Stimulated activated CD4-positive, alpha-beta T cell treated with anti-CD3 and anti-CD28 coated beads, Interleukin-2, amount 100 ng/mL, for 48 hours (primary cell): ENCODE data around the gene TRIM41.
"Not testable (repeated sequence)": the region's sequence is repeated elsewhere in the genome, so short reads cannot be mapped to it uniquely, and the experiment has no call there.

Experiments
- DNase-seq, 2 donors: peaks; one replicate each; pipeline ENCODE4 v3.0.0-alpha.2; 2020

The TRIM41 gene

GRCh38 chr5:181212080-181212479 is 11.0 kb upstream of the TRIM41 start:
- DNase-seq, result no peak

- no peak for DNase-seq
Measured at GRCh38 chr5:181212934-181213333, 10.1 kb upstream of the TRIM41 start.

GRCh38 chr5:181214249-181214648 is 8.8 kb upstream of the TRIM41 start:
- not testable (repeated sequence) for DNase-seq

- DNase-seq, result no peak
Measured at GRCh38 chr5:181215997-181216989, 6.8 kb upstream of the TRIM41 start.

GRCh38 chr5:181217111-181217802 is 5.8 kb upstream of the TRIM41 start:
- peak in 1 of 2 donors; percentile 57 for DNase-seq

GRCh38 chr5:181217803-181218062 is 5.3 kb upstream of the TRIM41 start:
- DNase-seq, result no peak

- DNase-seq, result no peak
Measured at GRCh38 chr5:181218795-181219124, 4.3 kb upstream of the TRIM41 start.

GRCh38 chr5:181219262-181220177 is 3.6 kb upstream of the TRIM41 start:
- no peak for DNase-seq

- DNase-seq, result no peak
Measured at GRCh38 chr5:181220178-181220515, 2.9 kb upstream of the TRIM41 start.

- DNase-seq, result no peak
Measured at GRCh38 chr5:181221105-181221791, 1.8 kb upstream of the TRIM41 start.

GRCh38 chr5:181221792-181222629 is 1.1 kb upstream of the TRIM41 start:
- peak; percentile 99 for DNase-seq

- DNase-seq, result no peak
Measured at GRCh38 chr5:181222630-181223057, 437 bp upstream of the TRIM41 start.

- no peak for DNase-seq
Measured at GRCh38 chr5:181223729-181224389, 778 bp downstream of the TRIM41 start.

- no peak for DNase-seq
Measured at GRCh38 chr5:181224390-181225229, 1.5 kb downstream of the TRIM41 start.

GRCh38 chr5:181229996-181230395 is 6.9 kb downstream of the TRIM41 start:
- no peak for DNase-seq

- DNase-seq, result no peak
Measured at GRCh38 chr5:181230551-181230950, 7.5 kb downstream of the TRIM41 start.

- no peak for DNase-seq
Measured at GRCh38 chr5:181231432-181231831, 8.4 kb downstream of the TRIM41 start.

GRCh38 chr5:181232593-181232992 is 9.5 kb downstream of the TRIM41 start:
- no peak for DNase-seq

- no peak for DNase-seq
Measured at GRCh38 chr5:181233088-181233800, 10.2 kb downstream of the TRIM41 start.
